Osteoblast (primary cell): ENCODE data around the gene NR0B2. TPM values are rescaled to one million over a fixed set of nuclear protein-coding genes. Genes with fewer than 3 reads are reported as not detected.

Source experiments
- DNase-seq: peaks from one replicate; pipeline ENCODE4 v3.0.0; 2011; ENCODE audit warnings: low spot score, mixed read lengths; ENCODE audit not compliant: insufficient read length; ENCODE audit errors: missing footprints
- H2AFZ ChIP-seq: 2 replicates; pipeline ENCODE4 v1.6.0; 2011; ENCODE audit warnings: mild to moderate bottlenecking, low read length
- H3K27ac ChIP-seq: 2 replicates; pipeline ENCODE4 v1.5.1; 2011; ENCODE audit warnings: mild to moderate bottlenecking, low read depth, low read length, moderate library complexity
- H3K27me3 ChIP-seq: 2 replicates; pipeline ENCODE4 v1.6.0; 2012; ENCODE audit warnings: mild to moderate bottlenecking, control low read depth, inconsistent platforms, low read length, moderate library complexity; ENCODE audit not compliant: insufficient read depth
- H3K36me3 ChIP-seq: 2 replicates; pipeline ENCODE4 v1.5.1; 2011; ENCODE audit warnings: mild to moderate bottlenecking, low read length, control low read depth, moderate library complexity; ENCODE audit not compliant: insufficient read depth
- H3K4me1 ChIP-seq: 2 replicates; pipeline ENCODE4 v1.5.1; 2011; ENCODE audit warnings: mild to moderate bottlenecking, low read length, control low read depth, moderate library complexity; ENCODE audit not compliant: insufficient read depth
- H3K4me2 ChIP-seq: 2 replicates; pipeline ENCODE4 v1.6.0; 2011; ENCODE audit warnings: mild to moderate bottlenecking, low read length; ENCODE audit not compliant: insufficient read depth
- H3K4me3 ChIP-seq: fragments of 200-600 bp; sonication (generic); 3 replicates; pipeline ENCODE4 v1.5.1; 2012; ENCODE audit warnings: mild to moderate bottlenecking, low read length, inconsistent platforms; ENCODE audit not compliant: insufficient read depth
- H3K79me2 ChIP-seq: 2 replicates; pipeline ENCODE4 v1.6.0; 2012; ENCODE audit warnings: mild to moderate bottlenecking, low read length, control low read depth, inconsistent platforms; ENCODE audit not compliant: insufficient read depth
- H3K9me3 ChIP-seq: 2 replicates; pipeline ENCODE4 v1.5.1; 2011; ENCODE audit warnings: low read depth, low read length, control low read depth
- H4K20me1 ChIP-seq: 2 replicates; pipeline ENCODE4 v1.6.0; 2012; ENCODE audit warnings: mild to moderate bottlenecking, low read length, control low read depth; ENCODE audit not compliant: insufficient read depth
- CTCF ChIP-seq: IDR thresholded peaks from 2 replicates; pipeline ENCODE4 v1.5.1; 2011; ENCODE audit warnings: mild to moderate bottlenecking, low read depth, low read length, moderate library complexity; ENCODE audit errors: extremely low read depth
- total RNA-seq: library from RNA; depleted of rRNA; stranded (reverse); fragments of >200 nt; gene quantifications from 2 replicates; pipeline ENCODE4 v1.2.3, GENCODE V29; 2012

NR0B2 gene
- total RNA-seq, 1 donor, result not detected

GRCh38 chr1:26938004-26938658 is 24.4 kb upstream of the NR0B2 start:
- peaks cover 30% of the 10 kb centered on the region for H3K36me3 ChIP-seq
- no peak for TF ChIP-seq CTCF

GRCh38 chr1:26936823-26937222 is 23.0 kb upstream of the NR0B2 start:
- no peak overlapping the region for H3K27ac ChIP-seq
- no peaks in the 10 kb centered on the region for H3K4me1 ChIP-seq
- H3K36me3 ChIP-seq, result peaks cover 33% of the 10 kb centered on the region
- H2AFZ ChIP-seq, result no peak overlapping the region
- no peaks in the 10 kb centered on the region for H3K27me3 ChIP-seq
- DNase-seq, result no peak
- H3K79me2 ChIP-seq, result peaks cover 48% of the 10 kb centered on the region
- H3K4me3 ChIP-seq, result no peak overlapping the region
- no peaks in the 10 kb centered on the region for H3K9me3 ChIP-seq
- H3K4me2 ChIP-seq, result no peak overlapping the region
- H4K20me1 ChIP-seq, result peaks cover 5% of the 10 kb centered on the region
- no peak for TF ChIP-seq CTCF

More at GRCh38 chr1:26938004-26938658, 24.4 kb upstream of the NR0B2 start:
- H3K9me3 ChIP-seq, result no peaks in the 10 kb centered on the region
- no peak overlapping the region for H3K4me3 ChIP-seq
- peaks cover 43% of the 10 kb centered on the region for H3K79me2 ChIP-seq
- no peak overlapping the region for H3K4me2 ChIP-seq
- no peak overlapping the region for H3K27ac ChIP-seq
- H3K4me1 ChIP-seq, result no peaks in the 10 kb centered on the region
- H4K20me1 ChIP-seq, result peaks cover 5% of the 10 kb centered on the region
- no peak for DNase-seq
- no peaks in the 10 kb centered on the region for H3K27me3 ChIP-seq
- no peak overlapping the region for H2AFZ ChIP-seq

GRCh38 chr1:26932531-26932930 is 18.8 kb upstream of the NR0B2 start:
- no peak for TF ChIP-seq CTCF
- Histone ChIP-seq H3K9me3 (no peaks in the 10 kb centered on the region), H3K27ac (no peak overlapping the region), H4K20me1 (no peaks in the 10 kb centered on the region), H3K4me1 (no peaks in the 10 kb centered on the region), H3K36me3 (peaks cover 51% of the 10 kb centered on the region), H3K4me2 (no peak overlapping the region), H2AFZ (no peak overlapping the region), H3K27me3 (no peaks in the 10 kb centered on the region), H3K4me3 (no peak overlapping the region), H3K79me2 (peaks cover 43% of the 10 kb centered on the region)
- peak; percentile 27 for DNase-seq

GRCh38 chr1:26923711-26924110 is 9.9 kb upstream of the NR0B2 start:
- Histone ChIP-seq H3K36me3 (peaks cover 46% of the 10 kb centered on the region), H3K9me3 (no peaks in the 10 kb centered on the region), H4K20me1 (peaks cover 22% of the 10 kb centered on the region), H3K27me3 (no peaks in the 10 kb centered on the region), H3K79me2 (peaks cover 58% of the 10 kb centered on the region), H3K27ac (no peak overlapping the region), H3K4me1 (peaks cover 19% of the 10 kb centered on the region), H3K4me2 (no peak overlapping the region), H2AFZ (no peak overlapping the region), H3K4me3 (no peak overlapping the region)
- TF ChIP-seq CTCF, result no peak
- no peak for DNase-seq
